GM21515 (cell line): ENCODE results near the gene KCNQ5.
A peak's percentile ranks its signal among the peaks of the same experiment; 100 is the strongest.
"Not testable (repeated sequence)": the region's sequence is repeated elsewhere in the genome, so short reads cannot be mapped to it uniquely, and the experiment has no call there.

Source experiments
- ATAC-seq: cut with Tn5 transposase; IDR thresholded peaks from one replicate; pipeline ENCODE4 v1.9.1; 2021; ENCODE audit not compliant: unreplicated experiment

KCNQ5 gene

DNA sequence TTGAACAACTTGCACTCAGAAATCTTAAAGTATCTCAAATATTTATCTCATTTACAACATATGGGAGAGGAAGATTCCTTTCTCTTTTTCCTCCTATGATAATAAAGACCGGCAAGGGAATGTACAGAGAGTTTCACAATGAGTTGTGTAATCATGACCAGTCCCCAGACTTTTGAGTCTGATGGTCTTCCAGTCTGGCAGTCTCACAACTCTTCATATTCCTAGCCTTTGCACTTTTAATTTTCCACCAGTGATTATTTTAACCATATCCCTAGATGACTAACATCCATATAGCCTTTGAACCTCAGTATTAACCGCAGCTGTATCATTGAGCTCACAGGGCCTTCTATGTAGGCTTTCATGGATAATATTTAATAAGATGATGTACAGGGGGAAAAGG, 324.9 kb downstream of the KCNQ5 start:
- ATAC-seq = no peak

DNA sequence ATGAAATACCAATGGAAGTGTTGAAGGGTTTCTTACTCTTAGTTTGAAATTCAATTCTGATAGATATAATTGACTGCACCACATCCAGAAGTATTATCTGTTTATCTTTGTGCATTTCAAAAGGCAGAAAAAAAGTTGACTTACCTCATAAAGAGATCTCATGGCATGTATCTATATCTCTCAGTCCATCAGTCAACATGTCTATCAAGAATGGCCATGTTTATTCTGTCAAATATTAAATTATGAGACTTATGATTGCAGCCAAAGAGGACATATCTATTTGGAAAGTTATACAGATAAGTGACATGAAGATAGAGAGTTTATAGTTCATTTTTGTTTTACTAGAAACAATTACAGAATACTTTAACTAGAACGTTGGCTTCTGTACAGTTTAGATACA, 325.7 kb downstream of the KCNQ5 start:
- no peak for ATAC-seq

DNA sequence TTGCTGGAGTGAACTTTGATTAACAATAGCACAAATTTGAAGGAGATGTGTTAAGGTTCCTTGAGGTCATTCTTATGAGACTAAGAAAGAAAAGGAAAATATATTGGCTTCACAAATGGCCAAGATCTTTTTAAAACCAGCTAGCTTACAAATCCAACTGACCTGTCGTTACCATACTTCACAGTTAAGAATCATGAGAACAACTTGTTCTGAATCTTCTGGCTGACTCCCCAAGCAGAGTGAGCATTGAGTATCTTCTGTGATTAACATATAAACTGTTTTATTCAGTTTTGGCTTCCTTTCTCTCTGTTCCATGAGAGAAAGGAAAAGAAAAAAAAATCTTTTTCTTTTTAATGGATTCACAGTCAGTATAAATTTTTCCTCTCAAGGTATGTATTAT, 326.3 kb downstream of the KCNQ5 start:
- ATAC-seq = no peak

- ATAC-seq = no peak
Observed at GRCh38 chr6:72950114-72950860, 328.4 kb downstream of the KCNQ5 start.

- no peak for ATAC-seq
Observed at GRCh38 chr6:72952808-72953630, 331.2 kb downstream of the KCNQ5 start.

DNA sequence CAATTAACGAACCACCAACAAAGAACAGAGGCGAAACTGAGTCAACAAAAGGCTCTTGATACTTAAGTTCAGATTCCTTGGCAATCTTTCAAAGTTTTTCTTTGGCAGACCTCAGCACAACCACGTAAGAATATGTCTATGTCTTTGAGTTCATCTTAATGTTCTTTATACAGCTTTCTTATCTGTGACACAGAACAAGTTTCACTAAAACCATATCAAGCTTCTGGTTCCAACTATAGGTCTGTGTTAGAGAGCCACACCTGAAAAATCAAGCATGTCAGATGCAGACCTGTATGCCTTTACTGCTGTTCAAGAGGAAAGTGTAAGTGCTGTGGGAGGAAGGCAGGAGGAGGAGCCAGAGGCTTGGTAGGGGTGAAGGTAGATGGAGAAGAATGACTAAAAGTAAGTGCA, 332.1 kb downstream of the KCNQ5 start:
- ATAC-seq = no peak

- no peak for ATAC-seq
Observed at GRCh38 chr6:72954716-72955115, 332.9 kb downstream of the KCNQ5 start.

GRCh38 chr6:72955666-72956065, 333.8 kb downstream of the KCNQ5 start:
- no peak for ATAC-seq

GRCh38 chr6:72956272-72956671, 334.4 kb downstream of the KCNQ5 start:
- no peak for ATAC-seq

DNA sequence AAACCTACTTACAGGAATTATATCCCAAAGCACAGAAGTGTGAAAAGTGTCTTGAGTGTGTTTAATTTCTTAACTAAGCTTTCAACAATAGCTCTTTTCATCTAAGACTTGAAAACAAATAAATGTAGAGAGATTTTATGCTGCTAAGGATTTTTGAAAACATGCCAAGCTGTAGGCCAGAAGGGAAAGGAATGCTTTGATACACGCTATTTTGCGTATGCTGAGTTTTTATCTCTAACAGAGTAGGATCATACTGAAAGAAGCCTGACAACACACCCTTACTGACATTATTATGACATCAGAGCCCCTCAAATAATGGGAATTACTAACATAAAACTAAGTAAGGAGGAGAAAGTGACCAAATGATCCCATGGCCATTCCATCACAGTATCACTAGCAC, 338.0 kb downstream of the KCNQ5 start:
- ATAC-seq = no peak

DNA sequence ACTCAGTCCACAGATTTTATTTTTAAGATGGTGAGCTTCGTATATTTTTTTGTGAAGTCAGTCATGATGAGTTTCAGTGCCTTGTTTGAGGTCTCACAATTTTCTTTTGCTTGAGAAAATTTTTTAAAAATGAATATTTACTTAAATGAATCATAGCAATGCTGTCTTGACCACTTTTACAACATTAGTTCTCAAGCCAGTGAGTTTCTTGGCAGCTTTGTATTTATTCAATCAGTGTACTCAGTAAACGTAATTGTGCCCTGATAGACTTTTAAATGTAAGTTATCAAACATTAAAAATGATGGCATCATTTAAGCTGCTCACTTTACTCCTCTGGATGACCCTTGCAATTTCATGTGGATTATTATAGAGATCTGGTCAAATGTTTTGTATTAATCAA, 342.1 kb downstream of the KCNQ5 start:
- no peak for ATAC-seq

DNA sequence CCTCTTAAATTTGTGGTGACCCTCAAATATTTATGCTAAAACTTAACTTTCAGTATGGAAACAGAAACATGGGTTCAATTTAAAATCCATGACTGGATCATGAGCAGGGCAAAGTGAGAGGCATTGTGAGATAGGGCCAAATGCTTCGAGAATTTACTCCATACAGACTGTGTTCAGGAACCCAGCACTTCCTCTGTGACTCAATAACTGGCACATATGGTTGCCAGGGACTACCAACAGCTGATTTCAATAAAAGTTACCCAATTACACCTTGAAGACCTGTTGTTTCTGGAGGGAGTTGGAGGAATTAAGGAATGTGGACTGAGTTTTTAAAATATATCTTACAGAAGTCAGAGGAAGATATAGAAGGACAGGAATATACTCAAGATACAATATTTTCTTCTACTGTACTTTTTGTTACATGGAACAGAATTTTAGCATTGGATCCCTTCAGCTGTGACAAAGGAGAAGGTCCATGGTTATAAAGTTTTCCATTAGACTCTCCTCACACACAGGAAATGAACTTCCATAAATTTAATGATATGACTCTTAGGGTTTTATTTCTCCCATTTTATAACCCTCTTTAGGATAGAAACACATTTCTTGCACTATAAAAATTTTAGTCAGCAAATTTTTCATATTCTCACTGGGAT, 344.9 kb downstream of the KCNQ5 start:
- ATAC-seq = no peak

DNA sequence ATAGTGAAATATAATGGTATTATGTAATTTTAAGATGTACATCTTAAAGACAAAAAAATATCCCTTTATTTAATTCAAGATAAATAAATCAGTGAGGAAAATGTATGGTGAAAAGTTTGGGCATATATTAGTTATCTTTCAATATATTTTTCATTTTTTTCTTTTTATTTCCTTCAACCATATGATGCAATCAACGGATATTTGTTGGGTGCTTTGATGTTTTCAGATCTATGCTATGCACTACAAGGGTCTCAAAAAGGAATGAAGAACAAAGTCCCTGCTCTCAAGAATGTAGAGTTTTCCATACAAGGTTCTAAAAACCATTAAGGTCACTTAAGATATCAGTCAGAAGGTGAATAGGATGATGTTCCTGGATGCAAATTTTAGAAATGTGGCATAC, 345.5 kb downstream of the KCNQ5 start:
- ATAC-seq = no peak

GRCh38 chr6:72968704-72969103, 346.8 kb downstream of the KCNQ5 start:
- no peak for ATAC-seq

DNA sequence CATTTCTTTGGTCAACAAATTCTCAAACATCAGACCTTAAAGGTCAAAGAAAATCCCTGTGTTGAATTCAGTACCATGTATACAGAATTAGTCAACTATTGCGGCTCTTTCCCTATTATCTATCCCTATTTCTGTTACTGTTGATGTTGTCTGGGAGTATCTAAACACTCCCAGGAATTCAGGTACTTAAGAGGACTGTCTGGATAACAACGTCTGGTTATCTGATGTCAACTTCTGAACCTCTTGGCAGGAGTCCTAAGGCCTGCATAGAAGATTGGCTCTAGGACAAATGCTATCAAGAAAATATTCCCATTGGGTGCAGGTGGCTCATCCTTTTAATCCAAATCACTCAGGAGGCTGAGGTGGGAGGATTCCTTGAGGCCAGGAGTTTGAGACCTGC, 347.8 kb downstream of the KCNQ5 start:
- ATAC-seq = no peak

GRCh38 chr6:72972579-72972978, 350.7 kb downstream of the KCNQ5 start:
- no peak for ATAC-seq

GRCh38 chr6:72974276-72974675, 352.4 kb downstream of the KCNQ5 start:
- ATAC-seq = no peak

DNA sequence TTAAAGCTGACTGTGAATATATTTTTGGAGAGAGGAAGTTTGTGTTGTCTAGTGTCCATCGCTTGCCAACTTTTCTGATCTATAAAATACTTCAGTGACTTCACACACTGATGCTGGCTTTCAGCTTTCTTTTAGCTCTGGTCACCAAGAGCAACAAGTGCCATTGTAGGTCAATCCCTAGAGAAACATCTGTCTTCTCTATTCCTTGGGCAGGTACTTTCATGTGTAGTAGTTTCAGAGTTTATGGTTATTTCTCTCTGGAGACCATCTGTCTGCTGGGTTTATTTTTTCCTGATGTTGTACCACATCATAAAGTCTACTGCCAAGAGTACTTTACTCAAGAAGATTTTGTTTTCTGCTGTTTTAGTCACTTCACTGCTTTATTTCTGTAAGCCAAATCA, 353.5 kb downstream of the KCNQ5 start:
- no peak for ATAC-seq

- ATAC-seq = no peak
Observed at GRCh38 chr6:72976484-72976883, 354.6 kb downstream of the KCNQ5 start.

DNA sequence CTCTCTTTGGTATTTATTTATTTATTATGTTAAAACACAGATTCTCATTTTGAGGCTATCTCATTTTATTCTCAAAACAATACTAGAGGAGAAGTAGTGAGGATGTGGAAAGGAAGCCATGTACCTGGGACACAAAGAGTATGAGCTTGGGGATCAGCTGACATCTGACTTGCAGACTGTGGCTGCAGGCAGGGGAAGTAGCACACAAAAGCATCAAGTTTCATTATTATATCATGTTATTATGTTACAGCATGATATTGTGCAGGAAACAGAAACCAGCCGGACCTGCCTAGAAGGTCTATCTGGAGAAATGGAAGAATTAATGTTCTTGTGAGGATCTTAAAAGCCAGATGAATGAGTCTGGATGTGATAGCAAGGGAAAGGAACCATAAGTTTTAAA, 355.2 kb downstream of the KCNQ5 start:
- peak; percentile 82 for ATAC-seq

- ATAC-seq = not testable (repeated sequence)
Observed at GRCh38 chr6:72978808-72979207, 356.9 kb downstream of the KCNQ5 start.
